DMS53 treated with DMSO at 0.1 percent for 48 hours (cell line): ENCODE results near the gene SELENOK.

Source experiments
- DNase-seq: peaks from one replicate; lab custom pipeline; 2025; ENCODE audit not compliant: unreplicated experiment; lab: John Stamatoyannopoulos, UW

The SELENOK gene

GRCh38 chr3:53843195-53844177, 48.2 kb downstream of the SELENOK start:
- DNase-seq, result no peak

GRCh38 chr3:53842436-53843194, 49.0 kb downstream of the SELENOK start:
- peak; percentile 25 for DNase-seq

- DNase-seq, result no peak
Measured at GRCh38 chr3:53841296-53841695, 50.4 kb downstream of the SELENOK start.

GRCh38 chr3:53837331-53837730, 54.3 kb downstream of the SELENOK start:
- DNase-seq, result no peak

- no peak for DNase-seq
Measured at GRCh38 chr3:53836084-53836872, 55.4 kb downstream of the SELENOK start.

- no peak for DNase-seq
Measured at GRCh38 chr3:53835257-53835656, 56.4 kb downstream of the SELENOK start.

GRCh38 chr3:53834429-53835095, 57.1 kb downstream of the SELENOK start:
- no peak for DNase-seq
